ENCODE results near the gene SLC2A3.

Gene SLC2A3

GRCh38 chr12:7870335-7870734 lies 65.7 kb downstream of the SLC2A3 start:
- Histone ChIP-seq H3K4me3 (ENCODE audit: low read depth, low read length) (no peak overlapping the region), H3K27me3 (replicated peaks) (peaks cover 12% of the 10 kb centered on the region), H3K36me3 (replicated peaks) (no peaks in the 10 kb centered on the region), H3K27ac (no peak overlapping the region)
- in situ Hi-C loops (cut with HindIII; ENCODE audit: low pct_ligation_motif_present, low sequenced_read_pairs), result no loop called here
- DNase-seq, result no peak
- TF ChIP-seq CTCF (IDR thresholded peaks at IDR 0.05; ENCODE audit: low read depth, low read length, missing control alignments), result no peak
